ENCODE measurements around the gene KCNH8. TPM values are rescaled to one million over a fixed set of nuclear protein-coding genes. Genes with fewer than 3 reads are reported as not detected.

KCNH8 gene
- total RNA-seq, 2 experiments from 2014 or later: not detected

DNA sequence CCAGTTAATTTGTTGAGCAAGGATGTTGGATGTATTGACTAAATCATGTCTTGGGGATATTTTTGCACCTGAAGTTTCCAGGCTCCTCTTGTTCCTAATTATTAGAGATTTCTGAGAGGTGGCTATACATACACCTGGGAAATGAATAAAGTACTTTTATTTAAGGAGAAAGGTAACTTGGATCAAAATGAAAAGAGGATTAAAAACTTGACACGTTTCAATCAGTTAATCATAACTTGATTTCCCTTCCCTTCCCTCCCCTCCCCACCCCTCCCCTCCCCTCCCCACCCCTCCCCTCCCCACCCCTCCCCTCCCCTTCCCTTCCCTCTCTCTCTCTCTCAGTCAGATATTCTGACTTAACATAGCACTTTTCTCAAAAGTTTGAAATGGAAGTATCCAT lies 126.3 kb downstream of the KCNH8 start:
- ChIA-PET CTCF (no interaction called here), POLR2A (no interaction called here)
- Mint-ChIP-seq H3K4me1 (no peaks in the 10 kb centered on the region), H3K36me3 (ENCODE audit: low read depth) (no peaks in the 10 kb centered on the region), H3K27me3 (no peaks in the 10 kb centered on the region), H3K9me3 (no peaks in the 10 kb centered on the region), H3K27ac (no peak overlapping the region), H3K4me3 (no peak overlapping the region)
- DNase-seq: no peak

DNA sequence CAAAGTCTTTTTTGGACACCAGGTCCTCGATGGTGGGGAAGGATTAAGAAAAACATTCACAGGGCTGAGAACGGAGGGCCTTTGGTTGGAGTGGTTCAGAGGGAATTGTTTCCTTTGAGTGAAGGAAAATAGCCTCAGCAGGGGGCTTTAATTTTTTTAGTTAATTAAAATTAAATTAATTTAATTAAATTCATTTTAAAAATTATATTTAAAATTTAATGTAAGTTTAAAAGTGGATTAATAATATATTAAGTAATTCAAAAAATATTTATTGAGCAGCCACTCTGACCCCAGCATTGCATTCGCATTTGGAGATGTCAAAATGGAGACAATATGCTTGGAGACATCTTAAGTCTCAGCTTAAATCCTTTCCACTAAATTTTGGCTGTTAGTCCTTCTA lies 136.7 kb downstream of the KCNH8 start:
- ChIA-PET POLR2A (no interaction called here), CTCF (interaction anchor here (0.7 kb wide), 1 partner anchor 10 kb away, joined by 3 read pairs; no protein-coding TSS in a partner anchor)
- Mint-ChIP-seq H3K4me3 (no peak overlapping the region), H3K27ac (no peak overlapping the region), H3K36me3 (ENCODE audit: low read depth) (no peaks in the 10 kb centered on the region), H3K4me1 (no peaks in the 10 kb centered on the region), H3K27me3 (no peaks in the 10 kb centered on the region), H3K9me3 (no peaks in the 10 kb centered on the region)
- DNase-seq: no peak

DNA sequence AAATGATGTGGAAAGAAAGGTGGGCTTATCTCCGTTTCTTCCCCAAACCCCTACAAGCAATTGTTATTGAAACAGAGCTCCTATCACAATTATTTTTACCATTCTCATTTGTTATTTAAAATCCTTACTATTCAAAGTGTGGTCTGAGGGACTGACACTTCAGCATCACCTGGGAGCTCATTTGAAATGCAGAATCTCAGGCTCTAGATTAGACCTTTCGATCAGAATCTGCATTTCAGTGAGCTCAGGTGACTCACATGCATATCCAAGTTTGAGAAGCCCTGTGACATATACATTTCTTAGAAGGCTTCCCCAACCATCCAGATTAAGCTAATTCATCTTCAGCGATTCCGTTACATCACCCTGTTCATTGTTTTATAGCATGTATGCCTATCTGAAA lies 145.0 kb downstream of the KCNH8 start:
- ChIA-PET POLR2A (no interaction called here), CTCF (interaction anchor here (0.6 to 1.1 kb wide), 2 partner anchors 10 to 185 kb away, joined by 3 read pairs; no protein-coding TSS in a partner anchor)
- H3K9me3 Mint-ChIP-seq: no peaks in the 10 kb centered on the region
- H3K36me3 Mint-ChIP-seq (ENCODE audit: low read depth): no peaks in the 10 kb centered on the region
- no peak for DNase-seq
- no peak overlapping the region for H3K27ac Mint-ChIP-seq
- H3K4me1 Mint-ChIP-seq: no peaks in the 10 kb centered on the region
- H3K4me3 Mint-ChIP-seq: no peak overlapping the region
- no peaks in the 10 kb centered on the region for H3K27me3 Mint-ChIP-seq

DNA sequence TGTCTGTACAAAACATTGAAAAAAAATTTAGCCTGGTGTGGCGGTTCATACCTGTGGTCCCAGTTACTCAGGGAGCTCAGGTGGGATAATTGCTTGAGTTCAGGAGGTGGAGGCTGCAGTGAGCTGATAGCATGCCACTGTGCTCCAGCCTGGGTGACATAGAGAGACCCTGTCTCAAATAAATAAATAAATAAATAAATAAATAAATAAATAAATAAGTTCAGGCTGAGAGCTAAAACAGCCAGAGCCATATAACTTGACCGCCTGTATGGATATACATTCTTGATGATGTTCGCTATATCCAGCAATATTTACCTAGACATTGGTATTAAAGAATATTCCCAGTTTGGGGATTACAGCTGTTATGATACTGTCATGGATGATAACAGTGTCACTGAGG lies 146.9 kb downstream of the KCNH8 start:
- CTCF ChIA-PET: interaction anchor here (0.6 kb wide), 1 partner anchor 11 kb away, joined by 3 read pairs; no protein-coding TSS in a partner anchor
- H3K27ac Mint-ChIP-seq: no peak overlapping the region
- H3K4me3 Mint-ChIP-seq: no peak overlapping the region

DNA sequence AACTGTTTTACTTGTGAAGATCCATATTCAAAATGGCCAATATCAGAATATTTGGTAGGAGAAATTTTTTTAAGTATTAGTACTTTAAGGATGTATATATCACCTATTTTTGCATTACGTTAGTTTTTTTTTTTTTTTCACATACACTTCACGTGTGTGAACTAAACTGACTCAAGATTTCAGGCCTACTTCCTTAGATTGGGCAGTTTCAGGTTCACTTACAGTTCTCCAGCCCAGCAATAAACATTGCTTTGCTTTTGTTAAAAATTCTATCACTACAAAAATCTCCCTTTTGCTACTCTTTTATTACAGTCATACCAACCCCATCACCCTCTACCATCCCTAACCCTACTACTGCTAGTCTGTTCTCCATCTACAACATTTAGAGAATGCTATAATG lies 183.6 kb downstream of the KCNH8 start:
- no peak for DNase-seq
- H3K9me3 Mint-ChIP-seq: no peaks in the 10 kb centered on the region
- no peaks in the 10 kb centered on the region for H3K27me3 Mint-ChIP-seq
- POLR2A ChIA-PET: no interaction called here
- H3K27ac Mint-ChIP-seq: no peak overlapping the region
- H3K4me1 Mint-ChIP-seq: no peaks in the 10 kb centered on the region
- no peak overlapping the region for H3K4me3 Mint-ChIP-seq
- CTCF ChIA-PET: no interaction called here
- H3K36me3 Mint-ChIP-seq (ENCODE audit: low read depth): no peaks in the 10 kb centered on the region

More for the DNA sequence above, 146.9 kb downstream of the KCNH8 start:
- Mint-ChIP-seq H3K9me3 (no peaks in the 10 kb centered on the region), H3K36me3 (ENCODE audit: low read depth) (no peaks in the 10 kb centered on the region), H3K27me3 (no peaks in the 10 kb centered on the region), H3K4me1 (no peaks in the 10 kb centered on the region)
- POLR2A ChIA-PET: no interaction called here
- no peak for DNase-seq

DNA sequence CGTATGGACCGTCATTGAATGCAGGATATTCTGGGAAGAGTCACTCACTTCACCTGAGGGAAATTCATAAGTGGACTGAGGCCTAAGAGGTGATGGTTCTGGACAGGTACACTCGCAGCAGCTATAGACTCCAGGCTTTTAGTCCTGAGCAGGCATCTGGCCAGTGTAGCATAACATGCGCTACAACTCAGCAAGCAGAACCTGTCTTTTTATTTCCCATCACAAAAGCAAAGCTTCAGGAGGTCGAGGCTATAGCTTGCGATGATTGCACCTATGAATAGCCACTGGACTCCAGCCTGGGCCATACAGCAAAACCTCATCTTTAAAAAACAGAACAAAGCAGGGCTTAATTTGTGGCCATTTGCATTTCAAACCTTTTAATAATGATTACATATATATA lies 185.8 kb downstream of the KCNH8 start:
- Mint-ChIP-seq H3K4me1 (no peaks in the 10 kb centered on the region), H3K27ac (no peak overlapping the region)
- no peak for DNase-seq

DNA sequence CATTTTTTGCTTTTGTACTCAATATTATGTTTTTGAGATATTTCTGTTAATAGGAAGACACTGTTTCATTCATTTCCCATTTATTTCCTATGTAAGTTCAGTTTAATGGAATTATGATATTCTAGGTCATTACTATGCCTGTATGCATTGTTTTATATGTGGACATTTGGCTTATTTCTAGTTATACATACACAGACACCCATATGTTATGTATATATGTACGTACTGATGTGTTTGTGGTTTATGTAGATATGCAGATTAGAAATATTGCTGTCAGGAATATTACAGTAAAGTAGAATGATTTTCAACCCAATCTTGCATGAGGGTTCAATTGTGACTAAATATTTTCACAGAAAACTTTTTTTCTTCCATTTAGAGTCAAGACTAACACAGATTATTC lies 190.5 kb downstream of the KCNH8 start:
- Mint-ChIP-seq H3K9me3 (no peaks in the 10 kb centered on the region), H3K4me3 (no peak overlapping the region), H3K4me1 (no peaks in the 10 kb centered on the region), H3K27ac (no peak overlapping the region), H3K36me3 (ENCODE audit: low read depth) (no peaks in the 10 kb centered on the region), H3K27me3 (no peaks in the 10 kb centered on the region)
- DNase-seq: no peak
- ChIA-PET POLR2A (no interaction called here), CTCF (no interaction called here)

More for the DNA sequence above, 185.8 kb downstream of the KCNH8 start:
- POLR2A ChIA-PET: no interaction called here
- H3K36me3 Mint-ChIP-seq (ENCODE audit: low read depth): no peaks in the 10 kb centered on the region
- no peaks in the 10 kb centered on the region for H3K27me3 Mint-ChIP-seq
- no peaks in the 10 kb centered on the region for H3K9me3 Mint-ChIP-seq
- H3K4me3 Mint-ChIP-seq: no peak overlapping the region
- CTCF ChIA-PET: no interaction called here

DNA sequence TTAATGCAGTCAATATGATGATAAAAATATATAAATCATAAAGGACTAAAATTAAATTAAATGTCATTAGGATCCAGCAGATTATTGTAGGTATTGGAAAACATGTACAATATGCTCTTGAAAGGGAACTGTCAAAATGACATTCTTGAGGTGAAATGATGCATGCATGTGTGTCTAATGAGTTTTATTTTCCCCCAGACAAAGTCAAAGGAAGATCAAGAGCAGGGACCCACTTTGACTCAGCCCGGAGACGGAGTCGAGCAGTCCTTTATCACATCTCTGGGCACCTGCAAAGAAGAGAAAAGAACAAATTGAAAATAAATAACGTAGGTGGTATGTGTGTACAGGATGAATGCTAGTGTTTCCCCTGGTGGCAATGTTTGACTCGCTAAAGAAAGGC lies 194.1 kb downstream of the KCNH8 start:
- Mint-ChIP-seq H3K27ac (no peak overlapping the region), H3K4me3 (no peak overlapping the region)
- POLR2A ChIA-PET: no interaction called here

DNA sequence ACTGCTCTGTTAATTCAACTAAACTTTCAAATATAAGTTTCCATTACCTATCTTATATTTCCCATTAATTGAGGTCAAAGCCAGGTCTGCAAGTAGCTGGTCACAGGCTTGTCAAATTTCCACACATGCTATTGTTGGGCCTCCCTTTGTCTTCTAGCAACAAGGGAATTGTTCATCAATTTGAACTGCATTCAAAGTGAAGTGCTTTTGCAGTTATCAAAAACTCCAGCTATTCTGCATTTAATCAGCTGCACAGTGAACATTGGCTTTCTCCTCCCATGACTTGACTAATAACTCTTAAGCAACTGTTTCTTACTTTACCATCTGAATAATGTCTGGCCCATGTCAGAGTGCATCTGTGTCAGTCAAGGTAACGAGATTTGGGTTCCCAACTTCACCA lies 198.4 kb downstream of the KCNH8 start:
- ChIA-PET POLR2A (no interaction called here), CTCF (no interaction called here)
- no peaks in the 10 kb centered on the region for H3K9me3 Mint-ChIP-seq
- H3K4me1 Mint-ChIP-seq: peaks cover 5% of the 10 kb centered on the region
- peaks cover 8% of the 10 kb centered on the region for H3K27me3 Mint-ChIP-seq
- no peaks in the 10 kb centered on the region for H3K36me3 Mint-ChIP-seq (ENCODE audit: low read depth)
- no peak overlapping the region for H3K4me3 Mint-ChIP-seq
- no peak for DNase-seq
- no peak overlapping the region for H3K27ac Mint-ChIP-seq

More for the DNA sequence above, 194.1 kb downstream of the KCNH8 start:
- Mint-ChIP-seq H3K27me3 (peaks cover 5% of the 10 kb centered on the region), H3K36me3 (ENCODE audit: low read depth) (no peaks in the 10 kb centered on the region), H3K9me3 (no peaks in the 10 kb centered on the region), H3K4me1 (peaks cover under 1% of the 10 kb centered on the region)
- no peak for DNase-seq
- CTCF ChIA-PET: no interaction called here

DNA sequence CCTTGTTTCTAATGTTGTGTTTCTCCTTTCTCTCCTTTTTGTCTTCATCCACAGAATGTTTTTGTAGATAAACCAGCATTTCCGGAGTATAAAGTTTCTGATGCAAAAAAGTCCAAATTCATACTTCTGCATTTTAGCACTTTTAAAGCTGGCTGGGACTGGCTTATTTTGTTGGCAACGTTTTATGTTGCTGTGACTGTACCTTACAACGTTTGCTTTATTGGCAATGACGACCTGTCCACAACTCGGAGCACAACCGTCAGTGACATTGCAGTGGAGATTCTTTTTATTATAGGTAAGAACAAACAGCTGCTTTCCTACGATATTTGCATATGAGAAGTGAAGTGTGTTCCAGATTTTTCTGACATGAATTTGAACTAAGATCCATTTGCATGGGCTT lies 199.4 kb downstream of the KCNH8 start:
- Mint-ChIP-seq H3K4me3 (no peak overlapping the region), H3K27me3 (peaks cover 10% of the 10 kb centered on the region), H3K4me1 (peaks cover 5% of the 10 kb centered on the region), H3K36me3 (ENCODE audit: low read depth) (no peaks in the 10 kb centered on the region), H3K9me3 (no peaks in the 10 kb centered on the region), H3K27ac (no peak overlapping the region)
- ChIA-PET POLR2A (no interaction called here), CTCF (no interaction called here)
- DNase-seq: no peak

DNA sequence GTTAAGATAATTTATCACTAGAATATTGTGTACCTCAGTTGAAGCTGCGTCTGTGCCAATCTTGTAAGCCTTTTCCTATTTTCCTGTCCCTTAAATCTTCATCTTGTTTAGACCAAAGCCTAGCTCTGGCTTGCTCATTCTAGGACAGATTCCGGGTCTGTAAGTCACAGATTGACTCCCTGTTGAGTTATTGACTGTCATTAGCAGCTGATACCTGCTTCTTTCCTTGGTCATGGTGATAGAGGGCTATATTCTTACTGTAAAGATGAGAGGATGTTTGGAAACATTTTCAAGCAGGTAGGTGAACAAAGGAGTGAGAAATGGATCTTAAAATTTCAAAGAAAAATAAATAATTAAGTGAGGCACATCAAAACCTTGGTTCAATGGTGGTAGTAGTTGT lies 200.2 kb downstream of the KCNH8 start:
- CTCF ChIA-PET: interaction anchor here (0.9 kb wide), 1 partner anchor 9 kb away, joined by 3 read pairs; no protein-coding TSS in a partner anchor
- Mint-ChIP-seq H3K4me1 (peaks cover 5% of the 10 kb centered on the region), H3K4me3 (no peak overlapping the region), H3K27me3 (peaks cover 10% of the 10 kb centered on the region), H3K27ac (no peak overlapping the region), H3K9me3 (no peaks in the 10 kb centered on the region), H3K36me3 (ENCODE audit: low read depth) (no peaks in the 10 kb centered on the region)
- no peak for DNase-seq
- POLR2A ChIA-PET: no interaction called here

DNA sequence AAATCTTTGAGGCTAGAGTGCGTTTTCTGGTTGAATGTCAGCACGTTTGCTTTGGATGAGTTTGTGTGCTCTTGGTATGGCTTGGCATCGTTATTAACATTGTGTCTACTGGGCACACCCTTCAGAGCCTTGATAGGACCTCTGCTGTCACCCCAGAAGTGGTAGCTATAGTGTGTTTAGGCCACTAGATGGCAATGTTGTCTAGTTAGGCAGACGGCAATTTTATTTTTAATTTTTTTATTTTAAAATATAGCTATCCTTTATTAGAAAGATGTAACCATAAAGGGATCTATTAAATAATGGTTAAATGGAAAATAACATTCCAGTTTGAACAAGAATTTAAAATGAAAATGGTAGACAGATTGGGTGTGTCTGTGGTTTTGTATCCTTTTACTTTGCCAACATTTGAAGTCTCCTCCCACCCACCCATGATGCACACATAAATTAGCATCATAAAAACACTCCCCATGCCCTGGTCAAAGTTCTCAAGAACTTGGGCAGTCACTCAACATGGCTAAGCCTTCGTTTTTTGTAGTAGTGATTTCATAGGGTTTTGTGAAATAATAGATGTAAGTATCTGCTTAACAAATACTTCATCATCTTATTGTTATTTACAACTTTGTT lies 200.7 kb downstream of the KCNH8 start:
- H3K27ac Mint-ChIP-seq: no peak overlapping the region
- peak; percentile 12 for DNase-seq
- peaks cover 10% of the 10 kb centered on the region for H3K27me3 Mint-ChIP-seq
- H3K4me3 Mint-ChIP-seq: no peak overlapping the region
- H3K36me3 Mint-ChIP-seq (ENCODE audit: low read depth): no peaks in the 10 kb centered on the region
- peaks cover 5% of the 10 kb centered on the region for H3K4me1 Mint-ChIP-seq
- no peaks in the 10 kb centered on the region for H3K9me3 Mint-ChIP-seq
- CTCF ChIA-PET: interaction anchor here (0.9 kb wide), 1 partner anchor 8 kb away, joined by 3 read pairs; no protein-coding TSS in a partner anchor
- POLR2A ChIA-PET: no interaction called here

DNA sequence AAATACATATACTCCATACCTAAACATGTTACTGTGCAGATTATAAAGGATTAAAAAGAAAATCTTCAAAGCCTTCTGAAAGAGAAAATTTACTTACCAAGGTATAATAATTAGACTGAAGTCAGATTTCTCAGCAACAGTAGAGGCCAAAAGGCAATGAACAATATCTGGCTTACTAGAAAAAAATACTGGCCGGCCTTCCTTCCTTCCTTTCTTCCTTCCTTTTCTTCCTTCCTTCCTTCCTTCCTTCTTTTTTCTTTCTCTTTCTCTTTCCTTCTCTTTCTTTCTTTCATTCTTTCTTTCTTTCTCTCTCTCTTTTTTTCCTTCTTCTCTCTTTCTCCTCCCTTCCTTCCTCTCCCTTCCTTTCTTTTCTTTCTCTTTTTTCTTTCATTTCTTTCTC lies 209.6 kb downstream of the KCNH8 start:
- no peaks in the 10 kb centered on the region for H3K27me3 Mint-ChIP-seq
- no peaks in the 10 kb centered on the region for H3K9me3 Mint-ChIP-seq
- POLR2A ChIA-PET: no interaction called here
- no peaks in the 10 kb centered on the region for H3K36me3 Mint-ChIP-seq (ENCODE audit: low read depth)
- CTCF ChIA-PET: no interaction called here
- no peak for DNase-seq
- no peaks in the 10 kb centered on the region for H3K4me1 Mint-ChIP-seq
- no peak overlapping the region for H3K27ac Mint-ChIP-seq
- H3K4me3 Mint-ChIP-seq: no peak overlapping the region

DNA sequence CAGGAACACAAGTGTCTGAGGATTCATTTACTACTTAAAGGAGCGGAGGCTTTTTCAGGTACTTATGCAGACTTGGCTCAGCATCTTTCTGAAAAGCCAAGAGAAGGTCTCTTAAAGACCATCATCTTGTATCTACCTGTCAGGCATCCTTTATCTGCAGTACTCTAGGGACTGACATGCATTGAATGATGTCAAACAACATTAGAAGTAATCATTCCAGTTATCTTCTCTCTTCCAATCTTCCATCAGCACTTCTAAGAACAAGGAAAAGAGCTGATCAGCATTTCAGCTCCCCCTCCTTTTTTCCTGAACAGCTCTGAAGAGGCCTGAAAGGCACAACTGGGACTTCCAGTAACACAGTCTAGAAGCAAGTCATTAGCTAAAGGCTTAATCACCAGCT lies 214.8 kb downstream of the KCNH8 start:
- ChIA-PET CTCF (no interaction called here), POLR2A (no interaction called here)
- no peak overlapping the region for H3K4me3 Mint-ChIP-seq
- no peaks in the 10 kb centered on the region for H3K4me1 Mint-ChIP-seq
- DNase-seq: no peak
- H3K9me3 Mint-ChIP-seq: no peaks in the 10 kb centered on the region
- no peaks in the 10 kb centered on the region for H3K27me3 Mint-ChIP-seq
- H3K36me3 Mint-ChIP-seq (ENCODE audit: low read depth): no peaks in the 10 kb centered on the region
- H3K27ac Mint-ChIP-seq: no peak overlapping the region
